CD4-positive, alpha-beta T cell treated with Interferon alpha-2 for 1 hour (primary cell): ENCODE results near the gene PEX10.
A peak's percentile ranks its signal among the peaks of the same experiment; 100 is the strongest.
"Not testable (repeated sequence)": the region's sequence is repeated elsewhere in the genome, so short reads cannot be mapped to it uniquely, and the experiment has no call there.

Experiments
- DNase-seq, 2 donors: peaks; one replicate each; pipeline ENCODE4 v3.0.0-alpha.2; 2020 to 2022

Gene PEX10

DNA sequence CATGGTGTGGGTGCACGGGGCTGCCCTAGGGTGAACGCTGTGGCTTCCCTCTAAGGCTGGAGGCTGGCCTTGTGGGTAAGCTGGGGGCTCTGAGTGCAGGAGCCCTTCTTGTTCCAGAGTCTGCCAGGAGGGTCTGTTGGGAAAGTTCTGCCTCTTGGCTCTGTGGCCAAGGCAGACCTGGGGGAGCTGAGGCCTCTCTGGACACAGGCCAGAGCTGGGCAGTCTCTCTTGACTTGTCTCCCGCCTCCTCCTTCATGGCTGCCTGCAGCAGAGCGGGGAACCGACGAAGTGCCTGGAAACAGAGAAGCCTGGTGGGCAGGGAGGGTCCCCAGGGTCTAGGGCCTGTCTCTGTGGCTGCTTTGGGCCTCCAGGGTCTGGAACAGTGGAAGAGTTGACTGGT is 30.3 kb upstream of the PEX10 start:
- DNase-seq: no peak

DNA sequence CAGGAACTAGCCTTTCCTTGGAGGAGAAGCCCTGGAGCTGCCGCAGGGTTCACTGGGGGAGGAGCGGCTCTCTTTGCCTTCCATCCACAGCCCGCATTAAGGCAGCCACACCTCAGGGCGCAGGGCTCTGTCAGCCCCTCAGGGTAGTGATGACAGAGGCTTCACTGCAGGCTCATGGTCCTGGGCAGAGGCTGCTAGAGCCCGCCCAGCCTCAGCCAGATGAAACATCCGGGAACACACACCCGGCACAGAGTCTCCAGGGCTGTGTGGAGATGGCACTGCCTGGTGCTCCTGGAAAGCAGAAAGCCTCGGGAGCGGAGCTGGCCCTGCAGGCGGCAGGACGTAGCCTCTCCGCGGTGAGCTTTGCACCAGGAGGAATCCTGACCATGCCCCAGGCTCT is 29.4 kb upstream of the PEX10 start:
- DNase-seq: no peak

DNA sequence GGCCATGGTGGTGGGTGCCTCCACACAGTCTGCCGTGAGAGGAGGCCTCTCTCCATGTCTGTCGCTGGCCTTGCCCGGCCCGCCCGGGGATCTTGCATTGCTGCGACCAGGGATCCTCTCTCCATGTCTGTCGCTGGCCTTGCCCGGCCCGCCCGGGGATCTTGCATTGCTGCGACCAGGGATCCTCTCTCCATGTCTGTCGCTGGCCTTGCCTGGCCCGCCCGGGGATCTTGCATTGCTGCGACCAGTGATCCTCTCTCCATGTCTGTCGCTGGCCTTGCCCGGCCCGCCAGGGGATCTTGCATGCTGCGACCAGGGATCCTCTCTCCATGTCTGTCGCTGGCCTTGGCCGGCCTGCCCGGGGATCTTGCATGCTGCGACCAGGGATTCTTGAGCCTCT is 28.0 kb upstream of the PEX10 start:
- DNase-seq: not testable (repeated sequence)

DNA sequence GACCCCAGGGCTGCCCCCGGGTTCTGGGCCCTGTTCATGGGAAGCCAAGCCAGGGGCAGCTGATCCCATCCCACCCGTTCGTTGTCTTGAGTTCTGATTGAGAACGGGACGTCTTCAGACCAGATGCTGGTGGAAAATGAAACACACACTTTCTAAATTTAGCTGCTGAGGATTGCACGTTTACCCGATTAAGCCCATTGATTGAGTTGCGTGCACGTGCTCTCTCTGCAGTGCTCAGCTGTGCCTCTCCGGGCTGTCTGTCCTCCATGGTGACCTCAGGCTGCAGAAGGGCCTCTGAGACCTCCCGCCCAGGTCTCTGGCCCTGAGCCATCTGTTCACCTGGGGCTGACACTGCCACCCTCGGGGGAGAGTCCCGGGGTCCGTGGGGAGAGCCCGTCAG is 27.0 kb upstream of the PEX10 start:
- no peak for DNase-seq

DNA sequence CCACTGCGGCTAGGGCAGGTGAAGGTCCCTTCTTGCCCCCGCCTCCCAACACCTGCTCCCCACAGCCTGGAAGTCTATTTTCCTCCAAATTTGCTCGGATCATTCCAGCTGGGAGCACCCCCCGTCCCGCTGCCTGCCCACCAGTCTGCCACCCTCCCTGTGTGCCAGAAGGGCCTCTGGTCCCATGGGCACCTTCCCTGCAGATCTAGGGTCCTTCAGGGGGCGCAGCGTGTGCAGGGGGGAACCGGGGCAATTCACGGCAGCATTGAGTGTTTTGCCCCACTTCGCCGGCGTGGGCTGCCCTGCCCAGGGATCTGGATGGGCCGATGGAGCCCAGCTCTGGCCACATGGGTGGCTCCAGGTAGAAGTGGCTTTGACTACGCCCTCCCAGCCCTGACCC is 26.3 kb upstream of the PEX10 start:
- no peak for DNase-seq

DNA sequence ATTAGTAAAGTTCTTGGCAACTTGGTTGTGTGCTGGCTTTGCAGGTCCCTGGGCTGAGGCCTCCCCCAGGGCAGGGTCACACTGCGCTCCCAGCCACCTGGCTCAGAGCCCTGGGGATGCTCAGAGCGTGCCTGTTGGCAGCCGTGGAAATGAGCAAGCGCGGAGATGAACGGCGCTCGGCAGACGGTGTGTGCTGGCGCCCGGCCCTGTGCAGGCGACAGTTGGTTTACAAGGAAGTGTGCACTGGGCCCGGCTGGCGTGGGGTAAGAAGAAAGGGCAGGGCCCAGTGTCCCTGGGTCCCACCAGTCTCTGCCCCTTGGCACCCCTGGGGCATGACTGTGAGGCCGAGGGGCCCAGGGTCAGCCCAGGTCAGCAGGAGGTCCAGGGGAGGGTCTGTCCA is 25.7 kb upstream of the PEX10 start:
- DNase-seq: no peak

DNA sequence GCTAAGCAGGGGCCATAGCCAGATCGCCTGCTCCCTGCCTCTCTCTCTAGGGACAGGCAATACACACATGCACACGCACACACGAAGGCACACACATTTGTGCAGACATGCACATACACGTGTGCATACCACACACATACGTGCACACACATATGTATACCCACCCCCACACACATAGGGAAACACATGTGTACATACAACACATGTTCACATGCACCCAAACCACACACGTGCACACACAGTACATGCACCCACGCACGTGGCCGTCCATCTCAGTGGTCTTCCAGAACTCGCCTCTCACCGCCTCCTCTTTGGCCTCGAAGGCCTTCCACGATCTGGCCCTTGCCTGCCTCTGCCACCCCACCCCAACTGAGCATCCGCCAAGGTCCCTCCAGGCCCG is 25.3 kb upstream of the PEX10 start:
- DNase-seq: no peak

DNA sequence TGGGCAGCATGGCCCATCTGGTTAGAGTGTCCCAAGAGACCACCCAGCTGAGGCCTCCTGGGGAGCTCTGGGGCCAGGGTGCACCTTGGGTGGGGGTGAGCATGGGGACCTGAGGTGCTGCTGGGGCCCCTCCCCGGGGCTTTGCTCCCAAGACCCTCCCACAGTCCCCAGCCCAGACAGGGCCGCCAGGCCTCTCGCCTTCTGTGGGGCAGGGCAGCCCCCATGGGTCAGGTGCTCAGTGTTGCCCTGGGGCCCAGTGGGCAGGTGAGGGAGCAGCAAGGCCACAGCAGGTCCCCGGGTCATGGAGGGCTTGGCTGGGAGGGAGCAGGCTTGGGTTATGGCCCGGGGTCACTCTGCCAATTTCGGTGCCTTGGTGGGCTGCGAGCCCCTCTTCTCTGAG is 24.5 kb upstream of the PEX10 start:
- DNase-seq: no peak

DNA sequence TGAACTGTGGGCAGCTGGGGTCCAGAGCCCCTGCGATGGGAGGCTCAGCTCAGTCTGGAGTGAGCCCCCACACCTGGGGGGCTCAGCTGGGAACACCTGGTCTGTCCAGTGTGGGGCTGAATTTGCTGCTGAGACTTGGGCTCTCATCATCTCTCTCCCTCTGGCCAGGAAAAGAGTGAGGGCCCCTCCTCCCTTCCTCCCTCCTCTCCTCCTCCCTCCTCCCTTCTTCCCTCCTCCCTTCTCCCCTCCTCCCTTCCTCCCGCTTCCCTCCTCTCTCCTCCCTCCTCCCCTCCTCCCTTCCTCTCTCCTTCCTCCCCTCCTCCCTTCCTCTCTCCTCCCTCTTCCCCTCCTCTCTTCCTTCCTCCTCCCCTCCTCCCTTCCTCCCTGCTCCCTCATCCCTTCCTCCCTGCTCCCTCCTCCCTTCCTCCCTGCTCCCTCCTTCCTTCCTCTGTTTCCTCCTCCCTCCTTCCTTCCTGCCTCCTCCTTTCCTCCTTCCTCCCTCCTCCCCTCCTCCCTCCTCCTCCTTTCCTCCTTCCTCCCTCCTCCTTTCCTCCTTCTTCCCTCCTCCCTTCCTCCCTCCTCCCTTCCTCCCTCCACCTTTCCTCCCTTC is 23.5 kb upstream of the PEX10 start:
- DNase-seq: no peak

DNA sequence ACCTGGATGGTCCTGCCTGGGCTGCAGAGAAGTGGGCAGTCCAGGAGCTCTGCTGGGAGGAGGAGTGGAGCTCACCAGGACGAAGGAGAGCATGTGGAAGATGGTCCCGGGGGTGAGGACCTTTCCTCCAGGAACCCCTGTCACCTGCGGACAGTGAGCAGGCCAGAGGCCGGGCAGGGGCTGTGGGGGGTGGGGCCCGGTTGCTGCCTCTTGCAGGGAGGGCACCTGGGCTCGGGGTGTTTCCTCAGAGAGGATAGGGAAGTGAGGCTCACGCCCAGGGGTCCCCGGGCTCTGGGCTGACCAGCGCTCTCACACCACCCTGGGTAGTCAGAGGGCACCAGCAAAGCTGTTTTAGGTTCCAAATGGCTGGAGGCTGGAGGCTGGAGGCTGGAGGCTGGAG is 22.7 kb upstream of the PEX10 start:
- DNase-seq: no peak

DNA sequence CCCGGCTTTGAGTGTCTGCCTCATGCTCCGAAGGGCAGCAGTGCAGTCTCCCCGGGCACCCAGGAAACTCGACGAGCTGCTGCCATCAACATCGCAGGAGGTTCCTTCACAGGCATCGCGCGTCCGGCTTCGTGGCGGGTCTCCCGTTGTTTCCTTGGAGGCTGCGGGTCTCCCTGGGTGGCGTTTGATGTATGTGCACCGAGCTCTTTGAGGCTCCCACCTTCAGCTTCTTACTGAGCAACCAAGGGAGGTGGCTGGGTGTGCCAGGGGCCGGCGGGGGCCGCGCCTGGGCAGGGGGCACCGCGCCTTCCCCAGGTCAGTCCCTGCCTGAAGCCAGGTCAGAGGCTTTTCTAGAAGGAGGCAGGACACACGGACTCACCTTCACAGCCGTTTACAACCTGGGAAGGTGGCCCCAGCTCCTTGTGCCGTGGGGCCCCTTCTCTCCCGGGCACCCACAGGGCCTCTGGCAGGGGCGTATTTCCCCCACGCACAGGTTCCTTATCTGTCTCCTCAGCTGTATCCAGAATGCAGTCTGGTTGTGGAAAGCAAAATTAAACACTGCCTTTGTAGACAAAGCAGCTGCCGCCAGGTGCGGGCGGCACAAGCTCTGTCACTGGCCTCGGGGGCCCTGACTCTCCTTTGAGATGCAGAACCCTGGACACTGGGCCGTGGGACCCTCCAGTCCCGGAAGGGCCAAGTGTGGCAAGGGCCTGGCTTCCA is 21.7 kb upstream of the PEX10 start:
- no peak for DNase-seq

DNA sequence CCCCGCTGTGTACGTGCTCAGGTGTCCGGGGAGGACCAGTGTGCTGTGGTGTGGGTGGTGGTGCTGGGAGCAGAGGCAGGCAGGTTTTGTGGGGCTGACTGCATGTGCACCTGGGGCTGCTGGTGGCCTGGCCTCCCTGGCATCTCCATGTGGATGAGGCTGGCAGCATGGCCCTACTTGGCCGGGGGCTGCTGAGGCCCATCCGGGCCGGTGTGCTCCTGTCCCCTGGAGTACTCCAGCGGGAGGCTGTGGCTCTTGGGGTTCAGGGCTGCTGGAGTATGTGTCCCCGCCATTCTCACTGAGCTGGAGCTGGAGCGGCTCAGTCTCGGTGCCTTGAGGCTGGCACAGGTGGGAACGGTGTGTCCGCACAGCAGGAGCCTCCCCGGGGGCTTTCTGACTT is 20.8 kb upstream of the PEX10 start:
- no peak for DNase-seq

DNA sequence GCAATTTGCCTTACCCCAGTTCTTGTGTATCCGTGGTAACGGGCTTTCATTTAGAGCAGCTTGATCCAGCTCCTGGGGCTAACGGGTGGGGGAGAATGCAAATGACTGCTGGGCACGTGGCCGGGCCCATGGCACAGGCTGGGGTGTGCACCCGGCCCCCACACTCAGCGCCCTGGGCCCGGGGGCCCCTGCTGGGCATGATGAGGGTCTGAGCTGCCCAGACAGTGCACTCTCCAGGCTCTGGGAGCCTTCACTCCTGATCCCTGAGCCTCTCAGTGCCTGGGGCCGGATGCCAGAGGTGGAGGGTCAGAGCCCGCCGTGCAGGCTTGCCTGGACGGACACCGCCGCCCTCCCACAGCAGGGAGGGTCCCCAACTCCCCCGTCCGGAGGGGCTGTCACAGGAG is 20.1 kb upstream of the PEX10 start:
- DNase-seq: no peak

DNA sequence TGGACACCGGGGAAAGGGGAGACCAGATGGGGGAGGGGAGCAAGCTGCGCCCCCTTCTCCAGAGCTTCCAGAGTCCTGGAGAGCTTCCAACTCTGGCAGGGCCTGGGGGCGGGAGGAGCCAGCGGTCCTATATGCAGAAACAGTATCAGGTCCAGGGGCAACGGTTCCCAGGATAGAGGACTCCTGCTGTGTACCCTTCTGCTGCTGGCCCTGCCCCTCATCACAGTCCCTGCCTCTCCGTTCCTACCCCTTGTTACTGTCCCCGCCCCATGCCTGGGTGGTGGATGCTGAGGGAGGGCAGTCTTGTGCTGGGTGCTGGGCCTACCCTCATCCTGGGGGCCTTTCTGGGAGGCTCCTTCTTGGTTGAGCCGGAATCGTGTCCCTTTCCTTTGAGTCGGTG is 19.2 kb upstream of the PEX10 start:
- DNase-seq: no peak

DNA sequence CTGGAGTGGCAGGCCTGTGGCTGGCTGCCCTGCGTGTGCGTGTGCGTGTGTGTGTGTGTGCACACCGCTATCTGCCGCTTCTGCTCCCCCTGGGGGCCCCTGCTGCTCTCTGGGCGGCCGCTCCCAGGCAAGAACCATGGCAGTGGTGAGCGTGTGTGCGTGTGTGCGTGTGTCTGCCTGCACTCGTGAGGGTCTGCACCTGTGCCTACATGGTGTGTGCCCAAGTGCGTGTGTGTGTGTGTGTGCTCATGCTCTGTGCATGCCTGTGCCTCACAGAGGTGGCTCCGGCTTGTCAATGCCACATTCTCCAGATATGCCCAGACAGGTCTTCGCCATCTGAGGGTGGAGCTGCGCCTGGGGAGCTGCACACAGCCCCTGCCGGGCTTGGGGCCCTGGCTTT is 18.7 kb upstream of the PEX10 start:
- DNase-seq: no peak

DNA sequence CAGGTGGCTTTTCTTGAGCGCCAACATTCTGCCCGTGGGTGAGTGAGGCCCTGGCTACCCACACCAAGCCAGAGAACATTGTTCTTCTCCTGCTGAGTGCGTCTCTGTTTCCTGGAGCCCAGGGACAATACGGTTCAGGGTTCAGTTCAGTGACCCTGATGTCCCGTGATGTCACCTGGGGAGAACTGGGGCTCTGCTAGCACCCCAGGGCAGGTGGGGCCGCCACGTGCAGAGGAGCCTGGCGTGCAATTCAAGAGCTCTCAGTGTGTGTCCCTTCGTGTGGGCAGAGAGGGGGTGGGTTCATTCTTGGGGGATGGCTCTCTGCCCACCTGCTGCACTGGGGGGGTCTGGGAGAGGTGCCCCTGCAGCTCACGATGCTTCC is 18.2 kb upstream of the PEX10 start:
- DNase-seq: no peak

DNA sequence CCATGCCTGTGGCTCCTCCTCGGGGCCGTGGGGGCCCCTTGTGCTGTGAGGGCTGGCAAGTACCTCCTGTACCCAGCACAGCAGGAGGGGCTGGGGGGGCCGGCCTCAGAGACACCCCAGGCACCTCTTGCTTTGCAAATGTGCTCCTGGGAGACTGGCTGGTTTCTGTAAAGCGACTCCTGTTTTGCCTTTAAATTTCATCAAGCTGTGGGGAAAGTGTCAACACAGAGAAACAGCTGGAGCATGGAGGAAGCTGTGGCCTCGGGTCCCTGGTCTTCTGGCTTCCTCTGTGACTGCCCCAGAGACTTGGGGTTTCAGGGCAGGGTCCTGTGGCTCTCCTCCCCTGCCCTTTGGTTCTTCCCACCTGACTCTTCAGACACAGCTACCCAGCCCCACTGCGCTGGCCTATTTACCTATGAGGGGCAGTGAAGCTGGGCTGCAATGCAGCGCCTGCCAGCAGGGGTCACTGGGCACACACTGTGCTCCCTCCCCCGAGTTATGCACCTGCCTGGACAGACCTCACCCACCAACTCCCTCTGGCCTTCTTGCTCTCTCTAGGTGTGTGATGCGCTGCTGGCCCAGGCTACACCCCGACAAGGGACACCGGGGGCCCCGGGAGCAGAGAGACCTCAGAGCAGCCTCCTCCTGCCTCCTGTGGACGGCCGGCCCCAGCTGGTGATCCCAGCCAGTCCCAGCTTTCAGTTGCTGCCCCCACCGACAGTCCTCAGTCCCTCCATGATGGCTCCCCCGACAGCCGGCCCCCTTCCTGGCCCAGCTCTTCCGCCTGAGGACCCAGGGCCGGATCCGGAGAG is 17.6 kb upstream of the PEX10 start:
- peak in 1 of 2 donors; percentile 14 for DNase-seq

DNA sequence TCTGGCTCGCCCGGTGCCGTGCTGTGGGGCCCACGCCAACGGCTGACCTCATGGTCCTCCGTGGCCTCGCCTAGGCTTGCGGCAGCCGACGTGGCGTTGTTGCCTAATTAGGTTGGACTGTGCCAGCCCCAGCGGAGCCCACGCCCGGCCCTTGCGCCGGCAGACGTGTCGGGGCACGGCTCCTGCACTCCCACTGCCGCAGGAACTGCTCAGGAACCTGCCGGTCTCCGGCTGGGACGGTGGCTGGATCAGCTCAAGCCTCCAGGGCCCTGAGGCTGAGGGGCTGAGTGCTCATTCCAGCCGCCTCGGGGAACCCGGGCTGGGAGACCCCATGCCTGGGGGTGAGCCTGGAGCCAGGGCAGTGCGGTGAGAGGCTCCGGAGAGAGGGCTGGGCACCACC is 16.1 kb upstream of the PEX10 start:
- no peak for DNase-seq

DNA sequence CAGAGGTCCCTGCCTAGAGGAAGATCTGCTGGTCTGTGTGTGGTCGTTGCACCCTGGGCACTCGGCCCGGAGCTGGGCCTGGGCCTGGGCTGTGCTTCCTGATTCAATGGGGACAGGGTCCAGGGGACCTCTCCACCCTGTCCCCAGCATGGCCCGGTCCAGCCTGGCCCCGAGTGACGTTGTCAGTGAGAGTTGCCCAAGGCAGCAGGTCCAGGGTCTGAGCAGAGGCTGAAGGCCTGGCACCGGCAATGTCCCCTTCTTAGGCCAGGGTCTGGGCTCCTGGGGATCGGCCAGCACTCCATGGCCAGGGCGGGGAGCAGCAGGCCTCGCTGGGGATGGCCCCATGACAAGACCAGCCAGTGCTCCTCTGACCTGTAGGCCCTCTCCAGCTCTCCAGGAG is 15.6 kb upstream of the PEX10 start:
- DNase-seq: no peak

DNA sequence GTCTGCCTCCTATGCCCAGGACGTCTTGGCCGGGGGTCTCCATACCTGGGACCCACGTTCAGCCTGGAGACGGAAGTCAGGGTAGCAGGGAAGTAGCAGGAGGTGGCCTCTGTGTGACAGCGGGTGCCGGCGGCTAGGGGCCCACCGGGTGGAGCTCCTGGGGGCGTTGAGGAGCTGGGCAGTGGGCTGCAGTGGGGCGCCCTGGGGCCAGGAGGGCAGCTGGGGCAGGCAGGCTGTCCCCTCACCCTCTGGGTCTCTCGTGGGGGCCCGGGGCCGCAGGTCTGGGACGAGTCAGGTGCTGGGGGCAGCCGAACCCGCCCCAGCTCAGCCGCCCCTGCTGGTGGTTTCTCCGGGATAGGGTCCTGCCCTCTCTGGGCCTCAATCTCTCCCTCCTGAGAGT is 14.7 kb upstream of the PEX10 start:
- no peak for DNase-seq

DNA sequence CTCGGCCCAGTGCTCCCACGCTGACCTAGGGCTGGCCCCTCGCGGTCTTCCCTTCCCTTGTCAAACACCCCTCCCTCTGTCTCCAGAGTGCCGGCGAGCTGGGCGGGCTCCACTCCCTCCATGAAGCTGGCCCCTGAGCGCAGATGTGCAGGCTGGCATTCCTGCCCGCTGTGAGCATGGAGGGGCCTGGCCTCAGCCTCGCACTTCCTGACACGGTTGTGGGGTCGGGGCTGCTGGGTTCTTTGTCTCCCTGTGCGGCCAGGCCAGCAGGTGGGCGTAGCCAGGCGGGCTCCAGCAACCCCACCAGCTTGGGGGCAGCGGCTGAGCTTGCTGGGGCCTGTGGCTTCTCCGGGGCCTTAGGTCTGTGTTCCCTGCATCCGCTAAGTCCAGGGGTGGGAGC is 14.2 kb upstream of the PEX10 start:
- DNase-seq: no peak

DNA sequence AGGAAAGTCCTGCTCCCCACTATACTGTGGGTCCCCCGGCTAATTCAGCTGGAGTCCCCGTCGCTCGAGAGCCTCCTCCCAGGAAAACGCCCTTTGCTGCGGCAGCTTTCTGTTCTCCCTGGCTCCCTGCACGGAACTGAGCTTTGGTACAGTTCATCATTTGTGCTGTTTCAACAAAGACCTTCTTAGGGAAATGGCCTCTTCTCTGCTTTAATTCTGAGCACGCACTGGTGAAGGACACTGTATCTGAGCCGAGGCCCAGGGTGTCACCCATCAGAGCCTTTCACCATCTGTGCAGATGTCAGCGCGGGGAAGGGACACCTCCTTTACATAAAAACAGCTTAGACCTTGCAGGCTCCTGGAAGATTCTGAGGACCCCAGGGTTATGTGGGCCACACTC is 13.5 kb upstream of the PEX10 start:
- DNase-seq: no peak

DNA sequence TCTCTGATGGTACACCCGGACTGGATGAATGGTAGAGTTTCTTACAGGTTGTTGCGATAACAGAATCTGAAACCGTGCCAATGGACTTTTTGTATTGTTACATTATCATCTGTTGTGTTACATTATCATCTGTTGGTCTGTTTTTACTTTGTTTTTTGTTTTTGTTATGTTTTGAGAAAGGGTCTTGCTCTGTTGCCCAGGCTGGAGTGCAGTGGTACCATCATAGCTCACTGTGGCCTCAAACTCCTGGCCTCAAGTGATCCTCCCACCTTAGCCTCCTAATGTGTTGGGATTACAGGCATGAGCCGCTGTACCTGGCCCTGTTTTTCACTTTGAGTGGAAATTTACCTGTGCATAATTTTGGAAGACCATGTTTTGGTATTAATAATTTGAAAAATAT is 10.2 kb upstream of the PEX10 start:
- DNase-seq: no peak

DNA sequence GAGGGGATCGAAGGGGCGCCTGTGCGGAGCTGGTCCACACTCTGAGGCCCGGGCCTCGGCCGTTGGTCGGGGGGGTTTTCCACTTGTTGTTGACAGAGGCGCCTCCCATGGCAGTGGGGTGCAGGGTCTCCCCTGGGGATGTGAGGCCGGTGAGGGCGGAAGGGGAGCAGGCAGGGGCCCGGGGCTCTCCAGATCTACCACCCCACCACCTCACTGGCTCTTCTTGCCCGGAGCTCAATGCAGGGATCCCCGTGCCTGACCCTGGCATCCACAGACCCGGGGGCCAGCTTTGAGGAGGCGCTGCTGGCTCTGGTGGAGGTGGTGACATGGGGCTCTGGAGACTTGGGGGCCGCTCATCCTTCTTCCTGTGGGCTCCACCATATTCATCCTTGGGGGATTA is 7.1 kb upstream of the PEX10 start:
- no peak for DNase-seq
